Heart right ventricle (tissue), 16 donors: ENCODE data around the gene PROKR2. TPM values are rescaled to one million over a fixed set of nuclear protein-coding genes. Genes with fewer than 3 reads are reported as not detected.

Source experiments
- ATAC-seq, 8 donors: fragments of 200-7000 bp; cut with Tn5 transposase; one replicate each; pipeline ENCODE4 v1.9.1; 2020; ENCODE audit warnings: mild to moderate bottlenecking in 8 of 8, moderate library complexity in 8 of 8, moderate number of reproducible peaks in 1 of 8
- DNase-seq, 2 donors: peaks; one replicate each; pipeline ENCODE4 v3.0.0-alpha.2; 2020
- H3K27ac ChIP-seq, 10 donors: fragments of 200-600 bp; sonication (generic) in 2 of 10; one replicate each; pipeline versions ENCODE4 v1.5.0 to v1.8.0; 2020 to 2022; ENCODE audit warnings: mild to moderate bottlenecking in 3 of 10
- H3K27me3 ChIP-seq, 7 donors: fragments of 200-600 bp; one replicate each; pipeline ENCODE4 v1.8.0; 2021 to 2022; ENCODE audit warnings: mild to moderate bottlenecking in 2 of 7
- H3K36me3 ChIP-seq, 9 donors: fragments of 200-600 bp; sonication (generic) in 1 of 9; one replicate each; pipeline versions ENCODE4 v1.5.0 to v1.8.0; 2020 to 2022; ENCODE audit warnings: mild to moderate bottlenecking in 2 of 9
- H3K4me1 ChIP-seq, 9 donors: fragments of 200-600 bp; sonication (generic) in 1 of 9; one replicate each; pipeline versions ENCODE4 v1.5.0 to v1.8.0; 2020 to 2022; ENCODE audit warnings: mild to moderate bottlenecking in 4 of 9
- H3K4me3 ChIP-seq, 10 donors: fragments of 200-600 bp; sonication (generic) in 2 of 10; one replicate each; pipeline versions ENCODE4 v1.5.0 to v1.8.0; 2020 to 2022; ENCODE audit warnings: mild to moderate bottlenecking in 7 of 10, moderate library complexity in 2 of 10
- H3K9me3 ChIP-seq, 11 donors: fragments of 200-600 bp in 10 of 11; sonication (generic) in 2 of 11; one replicate each; pipeline versions ENCODE4 v1.5.0 to v1.8.0; 2013 to 2022; ENCODE audit warnings: mild to moderate bottlenecking in 2 of 11, control low read depth in 1 of 11, moderate library complexity in 1 of 11
- WGBS, 2 donors: extraction: QIAGEN DNeasy Blood & Tissue Kit; methylation state at CpG; one replicate each; pipeline ENCODE4 v1.1.7; 2013; ENCODE audit warnings: inconsistent platforms in 1 of 2; 5-methylcytosine and 5-hydroxymethylcytosine counted together
- intact Hi-C, 10 donors: fragments of 100-400 bp; cut with DNase I; formaldehyde crosslinking; loops; one replicate each; pipeline versions ENCODE4 v1.11.1 to v1.14.2; 2022
- polyA plus RNA-seq, 2 donors: library from polyadenylated mRNA; stranded (reverse); fragments of 200-250 nt; gene quantifications; one replicate each; pipeline ENCODE4 v1.2.3, GENCODE V29; 2013
- total RNA-seq, 10 donors: library from RNA; stranded (reverse); fragmentation: NEBNext Ultra II Directional in 3 of 10; extraction: Animal tissue kit (Norgen Biotek cat#: 25700) in 3 of 10; gene quantifications; one replicate each; pipeline versions ENCODE4 v1.2.1 to v1.2.4, GENCODE V29; 2021 to 2023
- TF ChIP-seq, protein P1 (sequence below), 9 donors: fragments of 200-600 bp; sonication (generic) in 2 of 9; IDR thresholded peaks; one replicate each; pipeline versions ENCODE4 v1.5.0 to v1.8.0; 2021 to 2022; ENCODE audit warnings: antibody characterized with exemption in 9 of 9, mild to moderate bottlenecking in 5 of 9, moderate library complexity in 1 of 9
- donor health status: Arrhythmogenic right ventricular cardiomyopathy.
- donor health status: ischemic (EF 13 %, LVEDD 7.1; RV severe dilation, severe dysfunction).
- donor health status: healthy with polysubstance abuse.
- donor health status: DM: no; HTN: yes; CAD: no.
- donor health status: DM: no; HTN: no; CAD: no.
- donor health status: ischemic (EF 25% LVEDD 6.9; RV normal size, moderate dysfunction).
- donor health status: ischemic (EF 25% LVEDD 5.7; RV mildly dilated, moderate dysfunction).
- donor health status: healthy.
- donor health status: DM: yes; HTN: yes; CAD: no.
- donor health status: Ischemic cardiomyopathy.
- donor health status: ischemic (EF 35%, LVEDD 5.7; RV mildly dilated, moderate dysfunction).
- donor health status: nonischemic (EF 11% LVEDD 7.7; RV severe dilation, severe dysfunction).
- donor health status: DM: yes; HTN: yes; CAD: no.
- donor health status: PGD.
- donor health status: ischemic (EF 29% LVEDD 5.4; RV normal size, mild dysfunction).
- donor health status: nonischemic (EF 23%, LVEDD 6.1; RV moderate dilation, normal function).

PROKR2 gene
- total and polyA plus RNA-seq, 12 donors, result not detected

DNA sequence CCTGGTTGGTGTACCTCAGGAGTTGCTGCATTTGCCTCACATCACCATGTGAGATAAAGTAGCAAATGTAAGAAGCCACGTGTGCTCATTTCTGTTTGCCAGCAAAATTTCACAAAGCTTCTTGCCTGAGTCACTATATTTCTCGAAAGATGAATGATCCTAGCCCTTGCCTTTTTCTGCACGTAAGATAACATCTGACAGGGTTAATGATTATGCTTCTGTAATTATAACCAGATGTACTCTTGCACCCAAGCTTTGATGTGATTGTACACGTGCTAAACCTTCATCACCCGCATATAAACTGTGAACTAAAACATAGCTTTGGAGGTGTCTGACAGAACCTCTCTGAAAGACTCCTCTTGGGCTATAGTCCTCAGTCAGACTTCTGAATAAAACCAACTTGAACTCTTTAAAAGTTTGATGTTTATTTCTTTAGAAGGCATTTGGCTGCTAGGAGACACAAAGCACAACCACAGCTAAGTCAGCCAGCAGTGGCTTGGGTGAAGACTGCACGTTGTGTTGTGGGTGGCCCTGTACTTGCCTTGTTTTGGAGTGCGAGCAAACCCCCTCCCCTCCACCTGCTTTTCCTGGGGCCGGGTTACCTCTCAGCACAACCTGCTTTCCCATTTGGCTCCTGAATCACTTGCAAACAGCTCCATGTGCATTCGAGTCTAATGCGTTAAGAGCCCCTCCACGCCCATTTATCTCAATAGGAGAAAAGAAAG is 19.3 kb downstream of the PROKR2 start:
- ATAC-seq (no peak), DNase-seq (no peak)
- peaks cover 0 to 3% (median 0%) of the 10 kb centered on the region in 7 donors for H3K27me3 ChIP-seq
- H3K4me3 ChIP-seq, result no peak overlapping the region
- H3K9me3 ChIP-seq, result no peaks in the 10 kb centered on the region
- no peaks in the 10 kb centered on the region for H3K36me3 ChIP-seq
- WGBS, 2 donors, result 53 to 55% methylated on average over 11 of the region's 11 CpGs
- intact Hi-C loops, result no loop called here
- H3K27ac ChIP-seq, result no peak overlapping the region
- TF ChIP-seq, protein P1, sequence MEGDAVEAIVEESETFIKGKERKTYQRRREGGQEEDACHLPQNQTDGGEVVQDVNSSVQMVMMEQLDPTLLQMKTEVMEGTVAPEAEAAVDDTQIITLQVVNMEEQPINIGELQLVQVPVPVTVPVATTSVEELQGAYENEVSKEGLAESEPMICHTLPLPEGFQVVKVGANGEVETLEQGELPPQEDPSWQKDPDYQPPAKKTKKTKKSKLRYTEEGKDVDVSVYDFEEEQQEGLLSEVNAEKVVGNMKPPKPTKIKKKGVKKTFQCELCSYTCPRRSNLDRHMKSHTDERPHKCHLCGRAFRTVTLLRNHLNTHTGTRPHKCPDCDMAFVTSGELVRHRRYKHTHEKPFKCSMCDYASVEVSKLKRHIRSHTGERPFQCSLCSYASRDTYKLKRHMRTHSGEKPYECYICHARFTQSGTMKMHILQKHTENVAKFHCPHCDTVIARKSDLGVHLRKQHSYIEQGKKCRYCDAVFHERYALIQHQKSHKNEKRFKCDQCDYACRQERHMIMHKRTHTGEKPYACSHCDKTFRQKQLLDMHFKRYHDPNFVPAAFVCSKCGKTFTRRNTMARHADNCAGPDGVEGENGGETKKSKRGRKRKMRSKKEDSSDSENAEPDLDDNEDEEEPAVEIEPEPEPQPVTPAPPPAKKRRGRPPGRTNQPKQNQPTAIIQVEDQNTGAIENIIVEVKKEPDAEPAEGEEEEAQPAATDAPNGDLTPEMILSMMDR (IDR thresholded peaks at IDR 0.05), result no peak
- no peaks in the 10 kb centered on the region for H3K4me1 ChIP-seq

DNA sequence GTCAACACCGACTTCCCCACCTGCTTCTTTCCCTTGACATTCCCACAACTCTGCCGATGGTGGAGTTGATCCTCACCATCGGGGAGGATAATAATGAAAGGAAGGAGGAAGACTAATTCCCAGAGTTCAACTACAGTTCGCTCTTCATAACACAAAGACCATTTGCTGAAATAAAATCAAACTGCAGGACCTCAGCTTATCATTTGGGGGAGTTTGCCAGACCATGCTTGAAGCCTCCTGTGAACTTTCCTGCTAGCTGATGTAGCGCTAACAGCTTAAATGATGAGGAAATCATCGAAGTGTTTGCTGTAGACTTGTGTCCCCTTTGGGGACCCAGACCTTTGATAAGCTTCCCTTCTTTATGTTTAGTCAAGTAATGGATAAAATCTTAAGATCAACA is 26.2 kb downstream of the PROKR2 start:
- DNase-seq, result no peak
- intact Hi-C loops, result no loop called here
- TF ChIP-seq, protein P1 (IDR thresholded peaks at IDR 0.05), result no peak
- Histone ChIP-seq H3K9me3 (peaks cover 0 to 10% (median 0%) of the 10 kb centered on the region in 11 donors), H3K27me3 (no peaks in the 10 kb centered on the region), H3K27ac (no peak overlapping the region), H3K4me1 (no peaks in the 10 kb centered on the region), H3K36me3 (no peaks in the 10 kb centered on the region), H3K4me3 (no peak overlapping the region)
- WGBS, 2 donors, result 67% methylated on average over 6 of the region's 6 CpGs
- ATAC-seq, result no peak

DNA sequence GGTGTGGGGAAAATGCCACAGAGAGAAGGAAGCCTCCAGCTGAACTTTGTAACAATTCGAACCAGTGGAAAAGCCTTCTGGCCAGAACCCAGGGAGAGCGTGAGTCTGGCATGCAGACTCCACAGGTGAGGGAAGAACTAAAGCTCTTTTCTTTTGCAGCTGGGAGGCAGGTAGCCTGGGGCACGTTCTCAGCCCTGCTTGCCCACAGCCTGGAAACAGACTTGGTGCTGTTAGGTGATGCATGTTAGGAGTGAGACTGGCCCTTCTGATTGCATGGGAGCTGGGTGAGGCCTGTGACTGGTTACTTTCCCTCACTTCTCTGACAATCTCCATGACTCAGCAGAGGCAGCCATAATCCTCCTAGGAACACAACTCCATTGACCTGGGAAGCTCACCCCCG is 34.2 kb downstream of the PROKR2 start:
- ATAC-seq, result no peak
- no peaks in the 10 kb centered on the region for H3K36me3 ChIP-seq

DNA sequence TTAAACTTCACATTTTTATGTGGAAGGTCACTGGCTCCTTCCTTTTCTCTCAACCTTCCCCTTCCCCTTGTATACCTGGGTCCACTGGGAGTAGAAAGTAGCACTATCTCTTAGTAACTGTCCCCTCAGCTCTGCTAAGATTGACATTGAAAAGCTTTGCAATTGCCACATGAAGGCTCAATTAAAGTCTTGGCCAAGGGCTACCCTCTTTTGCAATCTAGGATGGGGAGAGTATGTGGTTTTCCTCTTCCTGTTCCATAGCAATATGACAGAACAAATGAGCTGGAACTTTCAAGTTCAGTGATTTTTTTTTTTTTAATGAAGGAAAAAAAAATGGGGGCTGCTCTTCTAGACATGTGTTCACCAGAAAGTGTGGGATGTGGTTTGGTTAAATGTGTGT is 37.1 kb downstream of the PROKR2 start:
- no peaks in the 10 kb centered on the region for H3K4me1 ChIP-seq
- intact Hi-C loops, result no loop called here
- peaks cover 0 to 6% (median 0%) of the 10 kb centered on the region in 7 donors for H3K27me3 ChIP-seq
- no peak overlapping the region for H3K4me3 ChIP-seq
- no peaks in the 10 kb centered on the region for H3K36me3 ChIP-seq
- no peaks in the 10 kb centered on the region for H3K9me3 ChIP-seq
- TF ChIP-seq, protein P1 (IDR thresholded peaks at IDR 0.05), result no peak
- no peak overlapping the region for H3K27ac ChIP-seq
- ATAC-seq (no peak), DNase-seq (no peak)

More for the DNA sequence above, 34.2 kb downstream of the PROKR2 start:
- Histone ChIP-seq H3K27ac (no peak overlapping the region), H3K4me3 (no peak overlapping the region), H3K9me3 (peaks cover 0 to 10% (median 0%) of the 10 kb centered on the region in 11 donors), H3K4me1 (no peaks in the 10 kb centered on the region), H3K27me3 (peaks cover 0 to 6% (median 0%) of the 10 kb centered on the region in 7 donors)
- TF ChIP-seq, protein P1 (IDR thresholded peaks at IDR 0.05), result no peak
- WGBS, 2 donors, result 64 to 69% methylated on average over 4 of the region's 4 CpGs
- intact Hi-C loops, result no loop called here
- DNase-seq, result no peak
